GM18909 (cell line): ENCODE results near the gene KATNAL2.
"Not testable (repeated sequence)": the region's sequence is repeated elsewhere in the genome, so short reads cannot be mapped to it uniquely, and the experiment has no call there.

Experiments used
- ATAC-seq: cut with Tn5 transposase; IDR thresholded peaks from one replicate; pipeline ENCODE4 v1.9.1; 2021; ENCODE audit warnings: mild to moderate bottlenecking; ENCODE audit not compliant: unreplicated experiment, poor library complexity

KATNAL2 gene

DNA sequence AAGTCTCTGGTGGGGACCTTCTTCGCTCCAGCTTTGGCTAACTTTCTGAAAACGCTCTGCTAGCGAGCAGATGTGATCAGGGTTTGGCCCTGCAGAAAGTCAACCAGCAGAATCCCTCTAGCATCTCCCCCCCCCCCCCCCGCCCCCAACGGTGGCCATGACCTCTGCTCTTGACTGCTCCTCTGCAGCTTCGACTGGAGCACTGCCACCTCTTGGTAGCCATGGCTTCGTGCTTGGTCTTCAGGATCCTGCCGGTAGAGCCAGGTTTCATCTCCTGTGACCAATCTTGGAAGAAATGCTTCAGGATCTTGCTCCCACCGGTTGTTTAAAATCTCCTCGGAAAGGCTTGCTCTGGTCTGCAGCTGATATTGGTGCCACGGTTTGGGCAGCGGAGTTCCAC lies 113.5 kb downstream of the KATNAL2 start:
- ATAC-seq, result not testable (repeated sequence)

DNA sequence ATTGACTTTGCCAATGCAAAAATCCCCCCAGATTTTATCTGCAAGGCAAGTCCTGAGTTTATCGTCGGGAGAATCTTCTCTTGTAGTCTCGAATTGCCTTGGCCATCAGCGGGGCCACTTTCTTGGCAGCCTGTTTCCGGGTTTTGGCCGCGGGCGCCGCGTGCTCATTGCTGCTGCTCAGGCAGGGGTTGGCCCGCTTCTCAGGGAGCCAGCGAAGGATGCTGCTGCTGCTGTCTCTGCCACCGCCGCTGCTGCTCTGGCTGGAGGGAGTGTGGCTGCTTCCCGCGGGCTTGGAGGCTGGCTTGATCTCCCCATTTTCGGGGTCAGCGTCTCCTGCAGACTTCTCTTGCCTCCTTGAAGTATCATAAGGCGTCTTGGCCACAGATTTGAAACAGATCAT lies 115.5 kb downstream of the KATNAL2 start:
- ATAC-seq, result no peak

DNA sequence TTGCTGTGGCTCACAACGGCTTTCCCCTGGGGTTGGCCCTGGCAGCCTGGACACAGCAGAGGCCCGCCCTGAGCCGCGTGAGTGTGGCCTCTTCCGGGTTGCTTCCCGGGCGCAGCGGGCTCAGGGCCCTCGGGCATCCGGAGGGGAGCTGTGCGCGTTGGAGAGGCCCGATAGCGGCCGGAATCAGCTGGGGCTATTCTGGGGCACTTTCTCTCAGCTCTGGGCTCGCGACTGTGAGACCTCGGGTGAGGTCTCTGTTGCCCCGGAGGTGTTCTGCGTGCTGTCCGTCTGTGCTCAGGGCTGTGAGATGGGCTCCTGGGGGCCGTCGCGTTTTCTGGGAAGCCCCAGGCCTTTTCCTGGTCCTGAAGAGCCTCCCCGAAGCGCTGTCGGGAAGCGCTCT lies 117.2 kb downstream of the KATNAL2 start:
- ATAC-seq, result not testable (repeated sequence)

DNA sequence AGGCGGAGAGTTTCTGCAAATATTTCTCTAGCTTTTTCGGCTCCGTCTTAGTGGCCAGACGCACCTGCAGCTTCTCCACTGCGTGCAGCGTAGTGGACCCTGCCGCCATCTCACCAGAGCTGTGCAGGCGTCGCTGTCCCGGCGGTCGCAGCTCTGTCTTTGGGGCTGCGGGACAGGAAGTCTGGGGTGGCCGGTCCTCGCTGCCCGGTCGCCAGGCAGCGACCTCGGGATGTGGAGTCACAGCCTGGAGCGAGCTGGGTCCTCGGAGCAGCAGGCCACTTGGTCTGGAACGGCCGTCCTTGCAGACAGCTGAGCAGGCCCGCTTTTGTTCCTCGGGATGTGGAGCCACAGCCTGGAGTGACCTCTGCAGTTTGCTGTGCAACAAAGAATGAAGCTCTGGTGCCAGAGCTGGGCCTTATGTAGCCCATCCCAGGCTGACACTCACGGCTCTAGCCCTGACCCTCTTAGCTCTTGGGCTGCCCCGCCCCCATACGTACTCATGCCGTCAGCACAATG lies 117.8 kb downstream of the KATNAL2 start, which contains the start of gene ELOA2:
Gene ELOA2, minus strand, starts transcription at position 466 of the 516 bp plus-strand sequence. Its CDS starts 357 bp downstream, at position 109.
- no peak for ATAC-seq

DNA sequence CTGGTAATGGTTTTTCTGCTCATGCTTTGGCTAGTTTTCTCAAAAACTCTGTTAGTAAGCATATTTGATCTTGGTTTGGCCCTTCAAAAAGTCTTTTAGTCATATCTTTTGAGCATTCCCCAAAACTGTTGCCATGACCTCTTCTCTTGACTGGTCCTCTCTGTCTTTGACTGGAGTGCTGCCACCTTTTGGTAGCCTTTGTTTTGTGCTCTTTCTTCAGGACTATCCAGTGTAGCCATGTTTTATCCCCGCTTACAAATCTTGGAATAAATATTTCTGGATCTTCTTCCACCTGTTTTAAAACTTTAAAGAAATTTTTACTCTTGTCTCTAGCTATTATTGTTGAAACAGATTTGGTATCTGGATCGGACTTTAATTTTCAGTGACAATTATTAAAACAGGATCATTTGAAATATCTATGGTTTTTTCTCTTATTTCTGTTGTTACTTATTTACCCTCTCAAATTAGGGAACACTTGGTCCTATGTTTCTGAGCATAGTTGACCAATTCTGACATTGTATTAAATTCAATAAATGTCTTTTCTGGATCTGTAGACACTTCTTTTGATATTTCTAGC lies 119.0 kb downstream of the KATNAL2 start:
- no peak for ATAC-seq

DNA sequence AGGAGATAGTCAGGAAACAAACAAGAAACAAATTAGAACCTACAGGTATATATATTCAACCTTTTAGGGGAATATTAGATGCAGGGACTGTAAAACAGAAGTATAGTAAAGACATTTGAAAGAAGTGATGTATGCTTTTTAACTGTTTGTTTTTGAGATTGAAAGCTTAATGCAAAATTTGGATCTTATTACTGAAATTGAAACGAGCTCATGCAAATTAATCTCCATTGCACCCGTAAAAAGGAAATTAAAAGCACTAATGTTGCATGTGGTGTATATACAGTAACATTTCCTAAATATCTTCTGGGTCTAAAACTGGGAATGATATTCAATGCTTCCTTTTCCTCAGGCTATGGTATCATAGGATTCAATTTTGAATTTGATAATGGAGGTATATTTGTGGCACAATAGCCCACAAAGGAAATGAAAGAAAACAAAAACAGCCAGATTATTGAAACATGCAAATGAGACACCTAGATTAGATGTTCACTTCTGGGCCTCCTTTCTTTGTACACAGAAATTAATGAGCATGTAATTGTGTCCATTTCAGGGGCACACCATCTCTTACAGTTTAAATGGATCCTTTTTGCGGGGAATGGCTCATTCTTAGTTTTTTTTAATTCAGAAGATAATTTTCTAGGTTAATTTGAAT lies 119.7 kb downstream of the KATNAL2 start:
- ATAC-seq, result no peak

DNA sequence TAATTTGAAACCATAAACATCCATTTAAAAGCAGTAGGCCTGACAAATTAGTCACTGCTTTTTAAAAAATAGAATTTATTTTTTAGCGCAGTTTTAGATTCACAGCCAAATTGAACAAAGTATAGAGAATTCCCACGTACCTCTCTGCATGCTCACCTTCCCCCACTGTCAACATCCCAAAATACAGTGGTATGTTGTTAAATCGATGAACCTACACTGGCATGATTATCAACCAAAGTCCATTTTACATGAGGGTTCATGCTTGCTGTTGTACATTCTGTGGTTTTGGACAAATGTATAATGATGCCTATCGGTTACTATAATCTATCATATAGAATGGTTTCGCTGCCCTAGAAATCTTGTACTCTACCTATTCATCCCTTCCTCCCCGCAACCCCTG lies 123.6 kb downstream of the KATNAL2 start:
- ATAC-seq, result no peak

DNA sequence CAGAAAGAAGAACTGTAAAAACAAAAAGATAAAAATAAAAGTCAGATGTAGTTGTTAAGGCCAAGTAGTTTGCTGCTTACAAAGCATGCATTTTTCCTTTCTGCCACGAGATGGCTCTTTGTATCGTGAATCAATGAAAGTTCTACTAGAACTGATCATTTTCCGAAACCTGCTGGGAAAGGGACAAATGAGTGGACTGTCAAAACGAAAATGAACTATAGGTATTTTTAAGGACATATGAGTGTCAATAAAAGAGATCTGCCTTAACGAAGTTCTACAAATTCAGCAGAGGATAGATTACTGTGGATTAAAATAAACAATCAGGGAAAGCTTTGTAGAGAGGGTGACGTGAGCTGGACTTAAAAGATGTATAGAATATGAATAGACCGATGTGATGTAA lies 133.1 kb downstream of the KATNAL2 start:
- ATAC-seq, result no peak

DNA sequence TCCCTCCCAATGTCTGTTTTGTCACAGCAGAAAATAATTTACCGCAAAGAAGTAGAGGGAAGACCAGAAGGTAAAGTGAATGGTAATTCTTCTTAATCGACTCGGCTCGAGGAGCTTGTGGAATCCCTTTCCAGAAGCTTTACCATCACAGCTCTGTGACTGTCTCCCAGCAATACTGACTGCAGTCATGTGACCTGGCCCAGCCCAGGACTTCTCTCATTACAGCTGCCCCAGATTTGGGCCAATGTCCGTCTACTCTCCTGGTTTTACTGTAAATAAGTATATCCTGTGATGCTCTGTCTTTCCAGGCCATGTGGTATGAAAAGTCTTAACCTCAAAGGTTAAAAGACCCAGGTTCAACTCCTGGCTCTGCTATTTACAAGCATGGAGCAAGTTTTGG lies 137.0 kb downstream of the KATNAL2 start:
- no peak for ATAC-seq

DNA sequence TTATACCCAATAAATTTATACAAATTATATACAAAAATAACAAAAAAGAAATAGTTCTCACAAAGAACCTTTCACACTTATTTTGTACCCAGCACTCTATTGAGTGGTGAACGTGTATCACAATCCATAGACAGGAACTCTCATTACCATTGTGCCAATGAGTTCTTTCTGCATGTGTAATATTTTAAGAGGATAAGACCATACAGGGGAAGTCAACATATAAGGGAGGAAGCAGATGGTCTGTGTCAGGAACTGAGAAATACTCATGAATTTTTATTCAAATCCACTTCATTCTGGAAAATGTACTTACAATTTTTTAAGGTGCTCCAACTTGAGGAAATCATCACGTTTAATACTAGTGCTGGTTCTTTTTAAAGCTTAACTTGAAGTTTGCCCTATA lies 145.1 kb downstream of the KATNAL2 start:
- ATAC-seq, result no peak

DNA sequence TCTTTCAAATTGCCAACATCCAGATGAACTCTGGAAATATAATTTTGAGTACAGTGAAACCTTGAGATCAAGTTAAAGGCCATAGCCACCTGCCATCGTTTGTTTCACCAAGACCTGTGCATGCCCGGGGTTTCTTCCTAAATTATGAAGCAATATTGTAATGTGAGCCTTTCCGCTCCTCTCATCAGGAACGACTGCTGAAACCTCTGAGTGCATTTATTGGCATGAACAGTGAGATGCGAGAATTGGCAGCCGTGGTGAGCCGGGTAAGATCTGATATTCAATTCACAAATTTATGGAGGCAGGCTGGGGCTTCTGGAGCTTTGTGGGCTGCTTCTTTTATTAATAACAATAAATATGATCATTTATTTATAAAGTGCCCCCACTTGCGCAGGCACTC lies 145.7 kb downstream of the KATNAL2 start:
- ATAC-seq, result no peak

DNA sequence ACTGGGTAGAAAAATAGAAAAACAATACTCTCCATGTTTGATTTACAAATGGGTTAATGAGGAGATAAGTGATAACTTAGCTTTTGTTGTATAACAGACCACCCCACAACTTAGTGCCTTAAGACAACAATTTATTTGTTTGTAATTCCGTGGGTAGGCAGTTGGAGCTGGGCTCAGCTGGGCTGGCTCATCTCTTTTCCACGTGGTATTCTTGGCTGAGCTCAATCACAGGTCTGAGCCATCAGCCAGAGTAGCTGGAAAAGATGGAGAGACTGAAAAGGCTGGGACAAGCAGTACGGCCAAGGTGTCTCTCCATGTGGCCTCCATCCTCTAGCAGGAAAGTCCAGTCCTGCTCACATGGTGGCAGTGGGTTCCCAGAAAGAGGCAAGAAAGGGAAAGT lies 150.2 kb downstream of the KATNAL2 start:
- ATAC-seq, result no peak

DNA sequence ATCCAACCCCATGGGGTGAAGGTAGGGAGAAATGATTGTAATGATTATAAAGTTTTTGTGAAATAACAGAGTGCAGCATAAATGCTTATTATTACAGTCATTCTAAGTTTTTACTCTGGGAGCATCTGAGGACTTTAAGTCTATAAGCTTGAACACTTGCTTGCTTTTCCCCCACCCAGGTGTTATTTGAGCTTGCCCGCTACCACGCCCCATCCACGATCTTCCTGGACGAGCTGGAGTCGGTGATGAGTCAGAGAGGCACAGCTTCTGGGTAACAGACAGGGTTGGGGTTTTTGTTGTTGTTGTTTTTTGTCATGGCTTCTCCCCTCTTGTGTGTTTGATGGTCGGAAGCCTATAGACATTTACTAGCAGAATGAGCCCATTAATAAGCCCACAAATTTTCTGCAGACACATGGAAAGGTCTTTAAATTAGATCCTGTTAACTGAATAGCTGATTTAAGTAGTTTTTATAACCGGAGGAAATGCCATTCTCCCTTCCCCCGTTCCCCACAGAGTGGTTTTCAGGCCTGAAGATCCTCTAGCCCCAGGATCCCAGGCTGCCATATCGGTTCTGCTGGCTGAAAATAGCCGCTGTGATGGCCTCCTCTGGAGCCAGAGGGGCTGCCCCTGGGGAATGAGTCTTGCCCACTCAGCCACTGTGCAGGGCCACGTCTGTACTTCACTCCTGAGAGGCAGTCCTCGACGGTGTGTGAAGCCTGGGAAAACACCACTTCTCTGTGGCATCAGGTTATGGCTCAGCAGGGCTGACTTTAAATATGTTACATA lies 157.9 kb downstream of the KATNAL2 start:
- no peak for ATAC-seq

DNA sequence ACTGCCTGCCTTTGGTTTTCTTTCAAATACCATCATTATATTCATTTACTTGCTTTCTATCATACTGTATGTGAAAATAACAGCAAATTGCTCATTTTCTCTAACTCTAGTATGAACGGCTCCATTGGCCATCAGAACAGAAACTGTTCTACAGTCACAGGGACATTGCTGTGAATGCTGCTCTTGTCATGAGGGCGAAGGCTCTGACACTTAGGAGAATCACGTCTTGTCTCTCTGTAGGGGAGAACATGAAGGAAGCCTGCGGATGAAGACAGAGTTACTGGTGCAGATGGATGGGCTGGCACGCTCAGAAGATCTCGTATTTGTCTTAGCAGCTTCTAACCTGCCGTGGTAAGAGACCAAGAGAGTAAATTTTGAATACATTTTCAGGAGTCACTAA lies 159.7 kb downstream of the KATNAL2 start:
- no peak for ATAC-seq

DNA sequence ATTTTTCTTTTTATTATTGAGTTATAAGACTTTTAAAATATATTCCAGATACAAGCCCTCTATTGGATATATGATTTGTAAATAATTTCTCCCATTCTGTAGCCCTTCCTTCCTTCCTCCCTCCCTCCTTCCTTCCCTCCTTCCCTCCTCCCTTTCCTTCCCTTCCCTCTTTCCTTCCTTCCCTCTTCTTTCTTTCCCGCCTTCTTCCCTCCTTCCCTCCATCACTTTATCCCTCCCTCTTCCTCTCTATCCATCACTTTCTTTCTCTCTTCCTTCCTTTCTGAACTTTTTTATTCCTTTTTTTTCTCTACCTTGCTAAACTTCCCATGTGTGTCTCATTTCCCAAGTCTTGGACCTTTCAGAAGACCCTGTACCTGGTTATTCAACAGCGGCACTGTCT lies 163.5 kb downstream of the KATNAL2 start:
- no peak for ATAC-seq

DNA sequence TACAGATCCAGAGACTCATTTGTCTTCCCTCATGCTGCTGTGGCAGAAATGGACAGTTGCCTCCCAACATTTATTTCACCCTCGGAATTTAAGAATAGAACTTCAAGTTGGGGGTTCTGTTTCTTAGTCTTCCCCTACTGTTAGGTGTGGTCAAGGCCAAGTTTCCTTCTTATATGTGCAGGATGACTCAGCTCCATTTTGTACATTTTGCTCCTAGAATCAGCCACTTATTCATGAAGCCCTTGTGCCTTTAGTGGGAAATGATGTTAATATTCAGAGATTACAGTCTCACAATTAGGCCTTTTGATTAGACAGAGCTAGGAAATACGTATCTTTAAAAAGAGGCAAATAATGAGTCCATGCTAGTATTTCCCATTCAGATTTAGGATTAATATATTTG lies 164.2 kb downstream of the KATNAL2 start:
- no peak for ATAC-seq

DNA sequence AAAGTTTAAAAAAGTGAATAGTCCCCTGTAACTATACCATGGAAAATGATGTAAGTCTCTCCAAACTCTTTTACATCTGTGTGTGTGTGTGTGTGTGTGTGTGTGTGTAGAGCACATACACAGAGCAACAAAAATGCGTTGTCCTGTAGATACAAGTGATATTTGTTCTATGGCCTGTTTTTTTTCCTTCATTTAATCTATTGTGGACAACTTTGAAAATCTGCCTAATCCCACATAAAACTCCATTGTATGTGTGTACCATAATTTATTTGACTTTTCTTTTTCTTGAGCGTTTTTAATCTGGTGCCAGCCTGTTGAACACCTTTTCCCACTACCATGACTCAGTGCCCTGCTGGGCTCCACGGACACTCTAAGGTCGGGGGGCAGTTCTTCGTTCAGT lies 170.3 kb downstream of the KATNAL2 start:
- no peak for ATAC-seq

DNA sequence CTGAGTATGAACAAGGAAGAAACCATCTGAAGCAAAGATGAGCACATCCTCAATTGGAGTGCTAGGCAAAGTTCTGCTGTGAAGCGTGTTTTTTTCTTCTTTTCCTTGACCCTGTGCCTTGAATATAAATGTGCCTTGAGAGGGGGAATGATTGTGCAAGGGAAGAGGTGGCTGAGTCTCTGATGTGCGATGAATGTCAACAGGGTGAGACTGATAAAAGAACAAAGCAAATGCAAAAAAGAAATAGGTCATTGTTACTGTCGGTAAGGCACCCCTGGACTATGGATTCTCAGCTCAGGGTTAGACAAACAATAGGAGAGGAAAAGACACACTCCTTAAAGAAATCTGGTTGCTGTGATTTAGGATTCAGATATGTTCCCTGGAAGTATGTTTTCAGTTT lies 178.4 kb downstream of the KATNAL2 start:
- ATAC-seq, result no peak

DNA sequence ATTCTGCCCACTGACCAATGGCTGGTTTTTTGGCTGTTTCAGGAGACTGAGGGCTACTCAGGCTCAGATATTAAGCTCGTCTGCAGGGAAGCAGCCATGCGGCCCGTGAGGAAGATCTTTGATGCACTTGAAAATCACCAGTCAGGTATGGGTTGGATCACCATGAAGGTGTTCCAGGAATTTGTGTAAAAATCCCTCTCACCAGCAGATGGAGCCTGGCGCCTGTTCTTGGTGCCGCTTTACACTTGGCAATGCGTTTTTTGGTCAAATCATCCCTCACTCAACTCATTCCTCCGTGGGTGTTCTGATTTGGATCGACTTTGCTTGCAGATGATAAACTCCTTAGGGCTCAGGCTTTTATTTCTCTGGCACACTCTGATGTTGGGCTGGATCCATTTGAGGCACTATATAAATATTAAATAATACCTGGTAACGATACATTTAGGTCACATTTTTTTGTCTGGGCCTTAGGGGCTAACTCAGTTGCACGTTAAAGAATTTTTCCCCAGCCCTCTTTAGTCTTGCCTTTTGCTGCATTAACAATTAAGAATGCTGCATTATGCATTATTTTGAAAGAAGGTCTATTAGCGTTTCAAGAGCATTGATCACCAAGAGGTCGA lies 182.9 kb downstream of the KATNAL2 start:
- ATAC-seq, result no peak

DNA sequence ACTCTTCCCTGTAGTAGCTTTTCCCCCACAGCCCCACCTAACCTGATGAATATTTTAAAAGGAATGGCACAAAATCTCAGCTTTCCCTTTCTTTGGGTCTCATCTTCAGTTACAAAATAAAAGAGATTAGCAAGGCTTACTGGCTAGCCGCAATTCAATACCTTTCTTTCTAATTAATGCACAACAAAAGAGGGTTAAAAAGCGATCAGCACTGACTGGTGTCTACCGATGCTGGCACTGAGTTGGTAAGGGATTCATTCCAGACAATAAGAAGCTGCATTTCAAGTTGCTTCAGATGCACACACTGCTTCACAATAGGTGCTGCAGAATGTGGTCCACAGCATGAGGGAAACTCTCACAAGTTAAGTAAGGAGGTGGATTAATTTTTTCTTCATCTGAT lies 191.0 kb downstream of the KATNAL2 start:
- no peak for ATAC-seq

DNA sequence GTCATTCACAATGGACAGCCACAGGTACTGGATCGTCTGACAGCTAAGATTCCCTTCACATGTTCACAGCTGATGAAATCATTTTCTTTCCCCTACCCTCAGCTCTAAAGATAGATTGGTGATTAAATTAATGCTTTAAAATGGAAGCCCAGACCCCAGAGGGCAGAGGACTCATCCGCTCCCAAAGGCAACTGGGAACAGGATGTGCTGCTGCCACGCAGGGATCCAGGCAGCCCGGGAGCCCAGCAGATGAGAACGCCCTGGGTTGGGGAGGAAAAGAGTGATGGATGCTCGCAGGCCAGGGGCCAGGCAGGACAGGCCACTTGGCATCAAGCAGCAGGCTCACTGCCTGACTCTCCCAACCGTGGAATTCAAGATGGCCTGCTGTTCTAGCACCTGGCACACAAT lies 191.6 kb downstream of the KATNAL2 start:
- ATAC-seq, result no peak
